Lung microvascular endothelial cell (primary cell): ENCODE results near the gene FRMPD4. TPM values are rescaled to one million over a fixed set of nuclear protein-coding genes. Genes with fewer than 3 reads are reported as not detected.

Experiments
- DNase-seq, 2 donors: peaks; one replicate each; pipeline versions ENCODE4 v3.0.0 to v3.0.0-alpha.2; 2010; ENCODE audit warnings: low read depth in 2 of 2
- total RNA-seq: library from RNA; depleted of rRNA; stranded (reverse); fragments of >200 nt; gene quantifications from 2 replicates; pipeline ENCODE4 v1.2.1, GENCODE V29; 2014

The FRMPD4 gene
- total RNA-seq, 1 donor from 2014 or later: not detected

GRCh38 chrX:12366440-12366839 is 228.2 kb downstream of the FRMPD4 start:
- no peak for DNase-seq

GRCh38 chrX:12367254-12367653 is 229.0 kb downstream of the FRMPD4 start:
- no peak for DNase-seq

- DNase-seq: peak in 1 of 2 donors; percentile 2
Observed at GRCh38 chrX:12370497-12370986, 232.3 kb downstream of the FRMPD4 start.

- DNase-seq: peak in 1 of 2 donors; percentile 16
Observed at GRCh38 chrX:12372111-12372510, 233.8 kb downstream of the FRMPD4 start.

GRCh38 chrX:12374286-12374685 is 236.0 kb downstream of the FRMPD4 start:
- no peak for DNase-seq

GRCh38 chrX:12378253-12378652 is 240.0 kb downstream of the FRMPD4 start:
- no peak for DNase-seq

GRCh38 chrX:12378706-12379105 is 240.4 kb downstream of the FRMPD4 start:
- DNase-seq: no peak

- DNase-seq: no peak
Observed at GRCh38 chrX:12379671-12380070, 241.4 kb downstream of the FRMPD4 start.

GRCh38 chrX:12383196-12383595 is 244.9 kb downstream of the FRMPD4 start:
- no peak for DNase-seq

- DNase-seq: no peak
Observed at GRCh38 chrX:12390301-12390700, 252.0 kb downstream of the FRMPD4 start.

GRCh38 chrX:12396584-12396983 is 258.3 kb downstream of the FRMPD4 start:
- no peak for DNase-seq

- DNase-seq: no peak
Observed at GRCh38 chrX:12400218-12400617, 261.9 kb downstream of the FRMPD4 start.

GRCh38 chrX:12401252-12401651 is 263.0 kb downstream of the FRMPD4 start:
- no peak for DNase-seq

- no peak for DNase-seq
Observed at GRCh38 chrX:12403474-12404082, 265.3 kb downstream of the FRMPD4 start.

GRCh38 chrX:12405306-12405705 is 267.0 kb downstream of the FRMPD4 start:
- no peak for DNase-seq

GRCh38 chrX:12410523-12410922 is 272.2 kb downstream of the FRMPD4 start:
- DNase-seq: no peak

- no peak for DNase-seq
Observed at GRCh38 chrX:12411831-12412230, 273.6 kb downstream of the FRMPD4 start.

- no peak for DNase-seq
Observed at GRCh38 chrX:12412561-12412960, 274.3 kb downstream of the FRMPD4 start.

GRCh38 chrX:12419591-12419990 is 281.3 kb downstream of the FRMPD4 start:
- no peak for DNase-seq

- DNase-seq: no peak
Observed at GRCh38 chrX:12421918-12422317, 283.6 kb downstream of the FRMPD4 start.

GRCh38 chrX:12423346-12423745 is 285.1 kb downstream of the FRMPD4 start:
- peak in 1 of 2 donors; percentile 12 for DNase-seq

- no peak for DNase-seq
Observed at GRCh38 chrX:12425496-12425895, 287.2 kb downstream of the FRMPD4 start.

GRCh38 chrX:12426420-12426819 is 288.1 kb downstream of the FRMPD4 start:
- DNase-seq: no peak

GRCh38 chrX:12434493-12434892 is 296.2 kb downstream of the FRMPD4 start:
- DNase-seq: no peak
